Astrocyte (in vitro differentiated cells and primary cell): Measurements from ENCODE around the gene ZMYND8. TPM values are rescaled to one million over a fixed set of nuclear protein-coding genes. Genes with fewer than 3 reads are reported as not detected.
A peak's percentile ranks its signal among the peaks of the same experiment; 100 is the strongest.

ENCODE experiments used
- DNase-seq: peaks from one replicate; pipeline ENCODE4 v3.0.0-alpha.2; 2010; ENCODE audit warnings: low read depth
- FAIRE-seq: peaks from 2 replicates; lab custom pipeline; 2011; peaks lifted over from hg19 to GRCh38; lab: Jason Lieb, UNC
- H2AFZ ChIP-seq: 2 replicates; pipeline ENCODE4 v1.6.0; 2012; ENCODE audit warnings: low read depth, low read length, inconsistent platforms
- H3K27ac ChIP-seq: 2 replicates; pipeline ENCODE4 v1.5.1; 2011; ENCODE audit warnings: low read depth, low read length, inconsistent platforms
- H3K27me3 ChIP-seq: 2 replicates; pipeline ENCODE4 v1.6.0; 2011; ENCODE audit warnings: low read length, inconsistent platforms; ENCODE audit not compliant: insufficient read depth
- H3K36me3 ChIP-seq: 2 replicates; pipeline ENCODE4 v1.5.1; 2011; ENCODE audit warnings: low read length, inconsistent platforms; ENCODE audit not compliant: insufficient read depth
- H3K4me1 ChIP-seq: 2 replicates; pipeline ENCODE4 v1.5.1; 2011; ENCODE audit warnings: low read length, inconsistent platforms; ENCODE audit not compliant: insufficient read depth
- H3K4me2 ChIP-seq: 2 replicates; pipeline ENCODE4 v1.6.0; 2012; ENCODE audit warnings: low read length, inconsistent platforms
- H3K4me3 ChIP-seq: 2 replicates; pipeline ENCODE4 v1.5.1; 2011; ENCODE audit warnings: low read depth, mild to moderate bottlenecking, low read length, inconsistent platforms; ENCODE audit not compliant: insufficient read depth
- H3K79me2 ChIP-seq: 2 replicates; pipeline ENCODE4 v1.6.0; 2012; ENCODE audit warnings: mild to moderate bottlenecking, low read length, inconsistent platforms; ENCODE audit not compliant: insufficient read depth
- H3K9ac ChIP-seq: 2 replicates; pipeline ENCODE4 v1.6.0; 2012; ENCODE audit warnings: mild to moderate bottlenecking, low read length, inconsistent platforms
- H3K9me3 ChIP-seq: 2 replicates; pipeline ENCODE4 v1.5.1; 2012; ENCODE audit warnings: low read depth, mild to moderate bottlenecking, low read length, inconsistent platforms; ENCODE audit not compliant: insufficient read depth
- H4K20me1 ChIP-seq: 2 replicates; pipeline ENCODE4 v1.6.0; 2012; ENCODE audit warnings: low read length, inconsistent platforms; ENCODE audit not compliant: insufficient read depth
- H3K27ac Mint-ChIP-seq: one replicate; pipeline ENCODE4 v1.8.0; 2021; ENCODE audit warnings: mild to moderate bottlenecking, mixed read lengths; ENCODE audit not compliant: unreplicated experiment
- H3K27me3 Mint-ChIP-seq: one replicate; pipeline ENCODE4 v1.8.0; 2021; ENCODE audit warnings: low read depth, mixed read lengths; ENCODE audit not compliant: unreplicated experiment
- H3K36me3 Mint-ChIP-seq: one replicate; pipeline ENCODE4 v1.8.0; 2021; ENCODE audit warnings: low read depth, mixed read lengths; ENCODE audit not compliant: unreplicated experiment
- H3K4me1 Mint-ChIP-seq: one replicate; pipeline ENCODE4 v1.8.0; 2021; ENCODE audit warnings: low read depth, mixed read lengths; ENCODE audit not compliant: unreplicated experiment
- H3K4me3 Mint-ChIP-seq: one replicate; pipeline ENCODE4 v1.8.0; 2021; ENCODE audit warnings: mild to moderate bottlenecking, moderate library complexity, mixed read lengths; ENCODE audit not compliant: unreplicated experiment
- H3K9me3 Mint-ChIP-seq: one replicate; pipeline ENCODE4 v1.8.0; 2021; ENCODE audit warnings: mild to moderate bottlenecking, mixed read lengths; ENCODE audit not compliant: unreplicated experiment
- CTCF ChIP-seq: IDR thresholded peaks from 2 replicates; pipeline ENCODE4 v1.5.1; 2011; ENCODE audit warnings: low read depth, mild to moderate bottlenecking, inconsistent platforms, low read length, moderate library complexity; ENCODE audit not compliant: insufficient read depth
- EZH2 ChIP-seq: IDR thresholded peaks from 2 replicates; pipeline ENCODE4 v1.6.1; 2012; ENCODE audit warnings: mild to moderate bottlenecking, low read length, inconsistent platforms; ENCODE audit not compliant: insufficient read depth
- total RNA-seq: library from RNA; stranded (reverse); gene quantifications from 2 replicates; pipeline ENCODE4 v1.2.1, GENCODE V29; 2021

Gene ZMYND8
- total RNA-seq, 1 donor from 2014 or later, result 45.8 TPM

- Histone ChIP-seq H3K9me3 (no peaks in the 10 kb centered on the region), H3K27ac (peak overlapping the region; percentile 95), H3K4me2 (peak overlapping the region; percentile 71), H3K36me3 (no peaks in the 10 kb centered on the region), H3K27me3 (no peaks in the 10 kb centered on the region), H4K20me1 (no peaks in the 10 kb centered on the region), H2AFZ (no peak overlapping the region), H3K4me3 (no peak overlapping the region), H3K79me2 (peaks cover 18% of the 10 kb centered on the region), H3K9ac (peak overlapping the region; percentile 86), H3K4me1 (peaks cover 65% of the 10 kb centered on the region)
- Mint-ChIP-seq H3K9me3 (no peaks in the 10 kb centered on the region), H3K27me3 (no peaks in the 10 kb centered on the region), H3K36me3 (no peaks in the 10 kb centered on the region), H3K27ac (peak overlapping the region; percentile 99), H3K4me3 (peak overlapping the region; percentile 77), H3K4me1 (peaks cover 67% of the 10 kb centered on the region)
- TF ChIP-seq EZH2, result no peak
- TF ChIP-seq CTCF, result no peak
- DNase-seq (no peak), FAIRE-seq (no peak)
Measured at GRCh38 chr20:47359530-47360296, 3.2 kb upstream of the ZMYND8 start.

GRCh38 chr20:47358672-47359529 is 2.4 kb upstream of the ZMYND8 start:
- peak overlapping the region; percentile 95 for H3K27ac ChIP-seq
- H4K20me1 ChIP-seq, result no peaks in the 10 kb centered on the region
- H3K4me1 ChIP-seq, result peaks cover 74% of the 10 kb centered on the region
- TF ChIP-seq CTCF (no peak), EZH2 (no peak)
- peak overlapping the region; percentile 29 for H2AFZ ChIP-seq
- Mint-ChIP-seq H3K4me1 (peaks cover 75% of the 10 kb centered on the region), H3K9me3 (no peaks in the 10 kb centered on the region), H3K4me3 (peak overlapping the region; percentile 77), H3K27me3 (no peaks in the 10 kb centered on the region), H3K27ac (peak overlapping the region; percentile 99), H3K36me3 (no peaks in the 10 kb centered on the region)
- H3K4me3 ChIP-seq, result no peak overlapping the region
- DNase-seq (peak; percentile 90), FAIRE-seq (no peak)
- peak overlapping the region; percentile 71 for H3K4me2 ChIP-seq
- peak overlapping the region; percentile 86 for H3K9ac ChIP-seq
- H3K79me2 ChIP-seq, result peaks cover 26% of the 10 kb centered on the region
- H3K9me3 ChIP-seq, result no peaks in the 10 kb centered on the region
- H3K36me3 ChIP-seq, result no peaks in the 10 kb centered on the region
- no peaks in the 10 kb centered on the region for H3K27me3 ChIP-seq
